Iris pigment epithelial cell (primary cell): ENCODE data around the gene SIK3.

Source experiments
- DNase-seq: peaks from one replicate; pipeline ENCODE4 v3.0.0-alpha.2; 2011; ENCODE audit warnings: low read depth

Gene SIK3

DNA sequence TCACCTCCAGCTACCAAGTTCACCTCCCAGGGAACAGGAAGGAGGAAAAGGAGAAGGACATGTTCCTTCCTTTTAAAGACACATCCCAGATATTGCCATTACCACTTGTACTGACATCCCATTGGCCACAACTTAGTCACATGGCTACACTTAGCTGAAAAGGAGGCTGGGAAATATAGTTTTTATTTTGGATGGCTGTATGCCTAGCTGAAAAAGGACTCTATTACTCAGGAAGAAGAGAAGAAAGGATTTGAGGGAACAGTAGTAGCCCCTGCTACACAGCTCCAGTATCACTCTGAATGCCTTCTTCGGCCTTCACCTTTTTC is 304.5 kb downstream of the SIK3 start:
- DNase-seq, result no peak
